ENCODE measurements around the gene KCTD7.
"Not testable (repeated sequence)": the region's sequence is repeated elsewhere in the genome, so short reads cannot be mapped to it uniquely, and the experiment has no call there.

GRCh38 chr7:66591058-66591798, 37.5 kb upstream of the KCTD7 start:
- TF ChIP-seq BACH2 (CRISPR knock-in tag; IDR thresholded peaks at IDR 0.05; ENCODE audit: borderline replicate concordance); ZFP3 (CRISPR knock-in tag; IDR thresholded peaks at IDR 0.05); PATZ1 (CRISPR knock-in tag; IDR thresholded peaks at IDR 0.05; ENCODE audit: borderline replicate concordance); ISL1 (CRISPR knock-in tag; IDR thresholded peaks at IDR 0.05); RARB (CRISPR knock-in tag; IDR thresholded peaks at IDR 0.05); TCF4 (CRISPR knock-in tag; IDR thresholded peaks at IDR 0.05; ENCODE audit: borderline replicate concordance); GLIS3 (CRISPR knock-in tag; IDR thresholded peaks at IDR 0.05): not testable (repeated sequence)
- TF ChIP-seq, protein P1, sequence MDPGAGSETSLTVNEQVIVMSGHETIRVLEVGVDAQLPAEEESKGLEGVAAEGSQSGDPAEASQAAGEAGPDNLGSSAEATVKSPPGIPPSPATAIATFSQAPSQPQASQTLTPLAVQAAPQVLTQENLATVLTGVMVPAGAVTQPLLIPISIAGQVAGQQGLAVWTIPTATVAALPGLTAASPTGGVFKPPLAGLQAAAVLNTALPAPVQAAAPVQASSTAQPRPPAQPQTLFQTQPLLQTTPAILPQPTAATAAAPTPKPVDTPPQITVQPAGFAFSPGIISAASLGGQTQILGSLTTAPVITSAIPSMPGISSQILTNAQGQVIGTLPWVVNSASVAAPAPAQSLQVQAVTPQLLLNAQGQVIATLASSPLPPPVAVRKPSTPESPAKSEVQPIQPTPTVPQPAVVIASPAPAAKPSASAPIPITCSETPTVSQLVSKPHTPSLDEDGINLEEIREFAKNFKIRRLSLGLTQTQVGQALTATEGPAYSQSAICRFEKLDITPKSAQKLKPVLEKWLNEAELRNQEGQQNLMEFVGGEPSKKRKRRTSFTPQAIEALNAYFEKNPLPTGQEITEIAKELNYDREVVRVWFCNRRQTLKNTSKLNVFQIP (CRISPR knock-in tag; IDR thresholded peaks at IDR 0.05; ENCODE audit: borderline replicate concordance, low read depth), result not testable (repeated sequence)

Measured in SK-N-SH treated with all-trans-retinoic acid at 6 μM for 48 hours (cell line).